Common myeloid progenitor, CD34-positive (primary cell): Measurements from ENCODE around the gene DEFB110.

Source experiments
- CTCF ChIA-PET: fragments of 350-600 bp; sonication (Branson Sonifier 250); formaldehyde crosslinking; loops from one replicate; lab custom pipeline; 2021; ENCODE audit warnings: antibody characterized with exemption; lab: Charles Lee
- POLR2A ChIA-PET: fragments of 350-600 bp; sonication (Branson Sonifier 250); formaldehyde crosslinking; loops from one replicate; lab custom pipeline; 2021; ENCODE audit warnings: antibody characterized with exemption; lab: Charles Lee
- DNase-seq, 3 donors: peaks; one replicate each; pipeline versions ENCODE4 v3.0.0 to v3.0.0-alpha.2; 2013
- H3K27ac ChIP-seq, 2 experiments: 1 replicate in 1 of 2; 2 replicates in 1 of 2; pipeline ENCODE4 v1.7.0; 2013; ENCODE audit warnings: inconsistent platforms in 2 of 2, low read length in 2 of 2, mild to moderate bottlenecking in 2 of 2, low read depth in 1 of 2, moderate library complexity in 1 of 2; ENCODE audit not compliant: severe bottlenecking in 2 of 2, insufficient read depth in 1 of 2, poor library complexity in 1 of 2
- H3K27me3 ChIP-seq, 5 experiments: replicated peaks in 2 of 5; 1 replicate in 3 of 5; 2 replicates in 2 of 5; pipeline versions ENCODE4 v1.6.1 to v1.7.0; 2013; ENCODE audit warnings: low read length in 4 of 5, mild to moderate bottlenecking in 2 of 5, moderate library complexity in 2 of 5, inconsistent platforms in 1 of 5; ENCODE audit not compliant: insufficient read depth in 5 of 5, control insufficient read depth in 4 of 5
- H3K36me3 ChIP-seq, 4 experiments: 1 replicate in 2 of 4; 2 replicates in 2 of 4; pipeline versions ENCODE4 v1.6.1 to v1.7.0; 2013; ENCODE audit warnings: low read length in 3 of 4, control low read depth in 1 of 4, mild to moderate bottlenecking in 1 of 4; ENCODE audit not compliant: control insufficient read depth in 4 of 4, insufficient read depth in 4 of 4
- H3K4me1 ChIP-seq, 4 experiments: 1 replicate in 3 of 4; 2 replicates in 1 of 4; pipeline versions ENCODE4 v1.6.1 to v1.7.1; 2013; ENCODE audit warnings: low read length in 3 of 4, mild to moderate bottlenecking in 3 of 4, control low read depth in 1 of 4, inconsistent platforms in 1 of 4, moderate library complexity in 1 of 4; ENCODE audit not compliant: control insufficient read depth in 4 of 4, insufficient read depth in 4 of 4; ENCODE audit errors: control extremely low read depth in 1 of 4
- H3K4me3 ChIP-seq, 7 experiments: 1 replicate in 4 of 7; 2 replicates in 3 of 7; pipeline versions ENCODE4 v1.5.1 to v1.7.0; 2013; ENCODE audit warnings: mild to moderate bottlenecking in 7 of 7, low read length in 6 of 7, moderate library complexity in 6 of 7, inconsistent platforms in 2 of 7, low read depth in 2 of 7, control low read depth in 1 of 7; ENCODE audit not compliant: insufficient read depth in 4 of 7, control insufficient read depth in 1 of 7; ENCODE audit errors: extremely low read depth in 1 of 7
- H3K9me3 ChIP-seq, 5 experiments: 1 replicate in 4 of 5; 2 replicates in 1 of 5; pipeline versions ENCODE4 v1.6.1 to v1.7.1; 2013; ENCODE audit warnings: low read length in 4 of 5, mild to moderate bottlenecking in 2 of 5, inconsistent platforms in 1 of 5, low read depth in 1 of 5, moderate library complexity in 1 of 5; ENCODE audit not compliant: control insufficient read depth in 4 of 5, insufficient read depth in 2 of 5; ENCODE audit errors: control extremely low read depth in 1 of 5
- WGBS: methylation state at CpG from one replicate; pipeline ENCODE4 v1.1.5; 2013; ENCODE audit not compliant: insufficient coverage; 5-methylcytosine and 5-hydroxymethylcytosine counted together

Gene DEFB110

GRCh38 chr6:50030350-50030749 is 8.6 kb upstream of the DEFB110 start:
- ChIA-PET POLR2A (no interaction called here), CTCF (interaction anchor here (1.9 kb wide), 1 partner anchor 179 kb away, joined by 8 read pairs; no protein-coding TSS in a partner anchor)
- no peaks in the 10 kb centered on the region for H3K9me3 ChIP-seq
- H3K27ac ChIP-seq = no peak overlapping the region
- no peaks in the 10 kb centered on the region for H3K36me3 ChIP-seq
- 97% methylated on average over 12 of the region's 14 CpGs for WGBS
- H3K4me1 ChIP-seq = peaks cover 0 to 2% (median 0%) of the 10 kb centered on the region in 4 experiments
- no peak for DNase-seq
- no peak overlapping the region for H3K4me3 ChIP-seq
- peaks cover 0 to 5% (median 0%) of the 10 kb centered on the region in 5 experiments for H3K27me3 ChIP-seq

GRCh38 chr6:50025258-50025657 is 3.5 kb upstream of the DEFB110 start:
- no peaks in the 10 kb centered on the region for H3K27me3 ChIP-seq
- H3K9me3 ChIP-seq = no peaks in the 10 kb centered on the region
- no peaks in the 10 kb centered on the region for H3K36me3 ChIP-seq
- H3K27ac ChIP-seq = no peak overlapping the region
- DNase-seq = no peak
- 100% methylated on average over 4 of the region's 4 CpGs for WGBS
- CTCF ChIA-PET = no interaction called here
- POLR2A ChIA-PET = no interaction called here
- H3K4me1 ChIP-seq = no peaks in the 10 kb centered on the region
- H3K4me3 ChIP-seq = no peak overlapping the region

- CTCF ChIA-PET = no interaction called here
- no peak overlapping the region for H3K4me3 ChIP-seq
- H3K27ac ChIP-seq = no peak overlapping the region
- WGBS = 100% methylated on average over 1 of the region's 3 CpGs
- H3K9me3 ChIP-seq = no peaks in the 10 kb centered on the region
- H3K27me3 ChIP-seq = no peaks in the 10 kb centered on the region
- no peaks in the 10 kb centered on the region for H3K36me3 ChIP-seq
- POLR2A ChIA-PET = no interaction called here
- DNase-seq = no peak
- H3K4me1 ChIP-seq = no peaks in the 10 kb centered on the region
Measured at GRCh38 chr6:50007819-50008218, 14.0 kb downstream of the DEFB110 start.

GRCh38 chr6:50003139-50003538 is 18.7 kb downstream of the DEFB110 start:
- ChIA-PET POLR2A (no interaction called here), CTCF (no interaction called here)
- Histone ChIP-seq H3K9me3 (no peaks in the 10 kb centered on the region), H3K27ac (no peak overlapping the region), H3K27me3 (no peaks in the 10 kb centered on the region), H3K36me3 (no peaks in the 10 kb centered on the region), H3K4me3 (no peak overlapping the region), H3K4me1 (no peaks in the 10 kb centered on the region)
- WGBS = no CpG with 5 or more reads among the region's 3 CpGs
- no peak for DNase-seq

- no peak for DNase-seq
- ChIA-PET POLR2A (no interaction called here), CTCF (no interaction called here)
- H3K27ac ChIP-seq = no peak overlapping the region
- no peaks in the 10 kb centered on the region for H3K36me3 ChIP-seq
- no peak overlapping the region for H3K4me3 ChIP-seq
- no peaks in the 10 kb centered on the region for H3K9me3 ChIP-seq
- no peaks in the 10 kb centered on the region for H3K4me1 ChIP-seq
- no peaks in the 10 kb centered on the region for H3K27me3 ChIP-seq
Measured at GRCh38 chr6:49995278-49995677, 26.5 kb downstream of the DEFB110 start.

GRCh38 chr6:49988900-49989299 is 32.9 kb downstream of the DEFB110 start:
- 100% methylated on average over 2 of the region's 2 CpGs for WGBS
- no peaks in the 10 kb centered on the region for H3K36me3 ChIP-seq
- H3K27me3 ChIP-seq = no peaks in the 10 kb centered on the region
- H3K27ac ChIP-seq = no peak overlapping the region
- DNase-seq = no peak
- no peaks in the 10 kb centered on the region for H3K4me1 ChIP-seq
- POLR2A ChIA-PET = no interaction called here
- H3K4me3 ChIP-seq = no peak overlapping the region
- H3K9me3 ChIP-seq = no peaks in the 10 kb centered on the region
- CTCF ChIA-PET = interaction anchor here (1.0 kb wide), 1 partner anchor 8 kb away, joined by 4 read pairs; no protein-coding TSS in a partner anchor

- Histone ChIP-seq H3K4me3 (no peak overlapping the region), H3K27me3 (no peaks in the 10 kb centered on the region), H3K9me3 (no peaks in the 10 kb centered on the region), H3K36me3 (no peaks in the 10 kb centered on the region), H3K27ac (no peak overlapping the region), H3K4me1 (no peaks in the 10 kb centered on the region)
- ChIA-PET CTCF (no interaction called here), POLR2A (no interaction called here)
- DNase-seq = no peak
- 100% methylated on average over 1 of the region's 2 CpGs for WGBS
Measured at GRCh38 chr6:49987749-49988148, 34.0 kb downstream of the DEFB110 start.
